ENCODE results near the gene SKAP1. TPM values are rescaled to one million over a fixed set of nuclear protein-coding genes. Genes with fewer than 3 reads are reported as not detected.

SKAP1 gene
- total and polyA plus RNA-seq, 12 donors = 3.2 to 117 (median 10.7) TPM

- intact Hi-C loops (cut with DNase I) = no loop called here
- DNase-seq = no peak
- Histone ChIP-seq H3K4me3 (no peak overlapping the region), H3K36me3 (replicated peaks in 1 of 2) (no peaks in the 10 kb centered on the region), H3K27me3 (no peaks in the 10 kb centered on the region), H3K27ac (no peak overlapping the region), H3K9me3 (replicated peaks in 1 of 3) (no peaks in the 10 kb centered on the region), H3K4me1 (replicated peaks in 1 of 2) (no peaks in the 10 kb centered on the region)
- 0 to 43% (median 14%) methylated on average over 1 of the region's 1 CpG for WGBS, 4 donors
- TF ChIP-seq, protein P1, sequence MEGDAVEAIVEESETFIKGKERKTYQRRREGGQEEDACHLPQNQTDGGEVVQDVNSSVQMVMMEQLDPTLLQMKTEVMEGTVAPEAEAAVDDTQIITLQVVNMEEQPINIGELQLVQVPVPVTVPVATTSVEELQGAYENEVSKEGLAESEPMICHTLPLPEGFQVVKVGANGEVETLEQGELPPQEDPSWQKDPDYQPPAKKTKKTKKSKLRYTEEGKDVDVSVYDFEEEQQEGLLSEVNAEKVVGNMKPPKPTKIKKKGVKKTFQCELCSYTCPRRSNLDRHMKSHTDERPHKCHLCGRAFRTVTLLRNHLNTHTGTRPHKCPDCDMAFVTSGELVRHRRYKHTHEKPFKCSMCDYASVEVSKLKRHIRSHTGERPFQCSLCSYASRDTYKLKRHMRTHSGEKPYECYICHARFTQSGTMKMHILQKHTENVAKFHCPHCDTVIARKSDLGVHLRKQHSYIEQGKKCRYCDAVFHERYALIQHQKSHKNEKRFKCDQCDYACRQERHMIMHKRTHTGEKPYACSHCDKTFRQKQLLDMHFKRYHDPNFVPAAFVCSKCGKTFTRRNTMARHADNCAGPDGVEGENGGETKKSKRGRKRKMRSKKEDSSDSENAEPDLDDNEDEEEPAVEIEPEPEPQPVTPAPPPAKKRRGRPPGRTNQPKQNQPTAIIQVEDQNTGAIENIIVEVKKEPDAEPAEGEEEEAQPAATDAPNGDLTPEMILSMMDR (IDR thresholded peaks at IDR 0.05) = peak in 1 of 6 experiments; percentile 12
- no peak for TF ChIP-seq POLR2A (IDR thresholded peaks at IDR 0.05)
Measured at GRCh38 chr17:48181653-48182052, 248.4 kb downstream of the SKAP1 start.

DNA sequence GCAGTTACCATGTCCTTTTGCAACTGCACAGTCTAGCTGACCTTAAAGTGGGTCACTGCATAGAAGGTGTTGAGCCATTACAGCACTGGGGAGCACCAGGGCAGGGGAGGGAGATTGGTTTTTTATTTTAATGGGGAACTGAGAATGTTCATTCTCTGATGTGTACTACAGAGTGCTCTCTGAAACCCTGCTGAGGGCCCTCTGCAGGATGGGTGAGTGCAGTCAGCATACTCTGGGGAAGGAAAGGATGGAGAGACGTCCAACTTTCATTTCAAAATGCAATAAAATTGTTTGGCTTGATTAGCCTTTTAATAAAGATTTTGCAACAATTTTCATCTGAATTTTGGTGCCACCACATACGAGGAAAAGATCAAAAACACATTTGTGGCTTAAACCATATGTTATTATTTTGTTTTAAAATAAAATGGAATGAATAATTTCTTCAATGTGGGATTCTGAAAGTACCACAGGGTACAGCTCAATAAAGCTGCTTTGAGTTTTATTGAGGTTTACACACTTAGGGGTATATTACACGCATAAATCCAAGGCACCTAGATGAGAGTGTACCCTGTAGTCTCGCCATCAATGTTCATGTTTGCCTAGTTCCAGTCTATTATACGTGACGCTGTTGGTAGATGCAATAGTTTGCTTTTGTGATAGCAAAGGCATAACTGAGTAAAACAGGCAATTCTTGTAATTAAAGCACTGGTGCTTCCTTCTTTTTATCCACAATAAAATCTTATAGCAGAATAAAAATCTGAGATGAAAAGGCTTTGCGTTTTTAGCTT is 249.0 kb downstream of the SKAP1 start:
- H3K36me3 ChIP-seq (replicated peaks in 1 of 2) = no peaks in the 10 kb centered on the region
- H3K27me3 ChIP-seq = no peaks in the 10 kb centered on the region
- no peak overlapping the region for H3K27ac ChIP-seq
- no peak for DNase-seq
- no peaks in the 10 kb centered on the region for H3K4me1 ChIP-seq (replicated peaks in 1 of 2)
- no peaks in the 10 kb centered on the region for H3K9me3 ChIP-seq (replicated peaks in 1 of 3)
- intact Hi-C loops (cut with DNase I) = no loop called here
- H3K4me3 ChIP-seq = no peak overlapping the region
- 89 to 93% (median 91%) methylated on average over 7 of the region's 7 CpGs for WGBS, 4 donors
- no peak for TF ChIP-seq POLR2A (IDR thresholded peaks at IDR 0.05)
- TF ChIP-seq, protein P1 (IDR thresholded peaks at IDR 0.05) = no peak

DNA sequence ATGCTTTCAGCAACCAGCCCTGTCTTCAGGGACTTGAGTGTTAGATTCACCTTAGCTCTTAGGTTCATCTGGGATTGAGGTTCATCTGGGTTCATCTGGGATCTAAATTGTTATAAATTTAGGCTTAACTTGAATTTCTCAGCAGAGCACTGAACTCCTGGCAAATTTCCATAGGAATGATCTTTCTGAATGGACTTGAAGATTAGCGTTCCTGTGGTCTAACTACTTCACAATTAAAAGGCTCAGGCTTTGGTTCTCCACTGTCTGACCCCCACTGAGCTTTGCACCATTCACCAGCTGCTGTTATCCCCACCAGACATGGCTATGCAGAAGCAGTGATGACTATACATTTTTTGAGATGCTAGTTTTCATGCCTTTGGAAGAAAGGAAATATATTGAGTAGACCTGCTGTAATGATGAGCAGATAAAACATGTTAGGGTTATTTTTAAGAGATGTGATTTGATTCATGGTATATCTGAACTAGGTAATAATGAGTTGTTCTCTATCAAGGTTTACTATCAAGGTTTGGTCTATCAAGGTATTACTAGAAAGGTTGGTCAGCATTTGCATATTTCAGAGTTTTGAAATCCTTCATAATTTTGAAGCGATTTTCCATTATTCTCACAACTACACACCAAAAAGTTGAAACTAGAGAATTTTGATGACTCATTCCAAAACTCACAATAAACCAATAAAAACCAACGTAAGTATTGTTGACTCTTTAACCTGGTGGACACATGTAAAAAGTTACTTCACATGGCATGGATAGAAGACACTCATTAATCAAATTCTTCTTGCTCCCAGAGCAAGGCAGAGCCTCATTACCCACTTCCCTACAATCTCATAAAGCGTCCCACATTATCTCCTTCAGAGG is 250.7 kb downstream of the SKAP1 start:
- no peaks in the 10 kb centered on the region for H3K36me3 ChIP-seq (replicated peaks in 1 of 2)
- no peaks in the 10 kb centered on the region for H3K27me3 ChIP-seq
- no peaks in the 10 kb centered on the region for H3K4me1 ChIP-seq (replicated peaks in 1 of 2)
- DNase-seq = no peak
- WGBS, 4 donors = 76 to 82% (median 79%) methylated on average over 4 of the region's 4 CpGs
- TF ChIP-seq POLR2A (IDR thresholded peaks at IDR 0.05) = no peak
- TF ChIP-seq, protein P1 (IDR thresholded peaks at IDR 0.05) = no peak
- no peak overlapping the region for H3K27ac ChIP-seq
- no peaks in the 10 kb centered on the region for H3K9me3 ChIP-seq (replicated peaks in 1 of 3)
- intact Hi-C loops (cut with DNase I) = no loop called here
- H3K4me3 ChIP-seq = no peak overlapping the region

- H3K4me1 ChIP-seq (replicated peaks in 1 of 2) = no peaks in the 10 kb centered on the region
- no peak for TF ChIP-seq POLR2A (IDR thresholded peaks at IDR 0.05)
- TF ChIP-seq, protein P1 (IDR thresholded peaks at IDR 0.05) = no peak
- 81 to 83% (median 83%) methylated on average over 4 of the region's 4 CpGs for WGBS, 4 donors
Measured at GRCh38 chr17:48178317-48178716, 251.7 kb downstream of the SKAP1 start.

More at GRCh38 chr17:48178317-48178716, 251.7 kb downstream of the SKAP1 start:
- no peak overlapping the region for H3K4me3 ChIP-seq
- no peak overlapping the region for H3K27ac ChIP-seq
- intact Hi-C loops (cut with DNase I) = no loop called here
- DNase-seq = no peak
- H3K27me3 ChIP-seq = no peaks in the 10 kb centered on the region
- no peaks in the 10 kb centered on the region for H3K36me3 ChIP-seq (replicated peaks in 1 of 2)
- no peaks in the 10 kb centered on the region for H3K9me3 ChIP-seq (replicated peaks in 1 of 3)
